ENCODE measurements around the gene AGAP1. TPM values are rescaled to one million over a fixed set of nuclear protein-coding genes. Genes with fewer than 3 reads are reported as not detected.
A peak's percentile ranks its signal among the peaks of the same experiment; 100 is the strongest.

AGAP1 gene
- total RNA-seq, 1 donor from 2014 or later = 39.0 TPM

GRCh38 chr2:236128321-236128720 is 634.5 kb downstream of the AGAP1 start:
- no peak for DNase-seq (ENCODE audit: low spot score)
- TF ChIP-seq, protein P1, sequence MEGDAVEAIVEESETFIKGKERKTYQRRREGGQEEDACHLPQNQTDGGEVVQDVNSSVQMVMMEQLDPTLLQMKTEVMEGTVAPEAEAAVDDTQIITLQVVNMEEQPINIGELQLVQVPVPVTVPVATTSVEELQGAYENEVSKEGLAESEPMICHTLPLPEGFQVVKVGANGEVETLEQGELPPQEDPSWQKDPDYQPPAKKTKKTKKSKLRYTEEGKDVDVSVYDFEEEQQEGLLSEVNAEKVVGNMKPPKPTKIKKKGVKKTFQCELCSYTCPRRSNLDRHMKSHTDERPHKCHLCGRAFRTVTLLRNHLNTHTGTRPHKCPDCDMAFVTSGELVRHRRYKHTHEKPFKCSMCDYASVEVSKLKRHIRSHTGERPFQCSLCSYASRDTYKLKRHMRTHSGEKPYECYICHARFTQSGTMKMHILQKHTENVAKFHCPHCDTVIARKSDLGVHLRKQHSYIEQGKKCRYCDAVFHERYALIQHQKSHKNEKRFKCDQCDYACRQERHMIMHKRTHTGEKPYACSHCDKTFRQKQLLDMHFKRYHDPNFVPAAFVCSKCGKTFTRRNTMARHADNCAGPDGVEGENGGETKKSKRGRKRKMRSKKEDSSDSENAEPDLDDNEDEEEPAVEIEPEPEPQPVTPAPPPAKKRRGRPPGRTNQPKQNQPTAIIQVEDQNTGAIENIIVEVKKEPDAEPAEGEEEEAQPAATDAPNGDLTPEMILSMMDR (IDR thresholded peaks at IDR 0.05) = no peak
- Mint-ChIP-seq H3K4me3 (ENCODE audit: unreplicated experiment) (no peak overlapping the region), H3K4me1 (ENCODE audit: low read depth) (no peaks in the 10 kb centered on the region), H3K27me3 (ENCODE audit: low read depth) (no peaks in the 10 kb centered on the region), H3K9me3 (ENCODE audit: low read depth) (no peaks in the 10 kb centered on the region), H3K27ac (ENCODE audit: unreplicated experiment) (no peak overlapping the region), H3K36me3 (ENCODE audit: low read depth) (peaks cover 9% of the 10 kb centered on the region)

GRCh38 chr2:236129935-236130334 is 636.1 kb downstream of the AGAP1 start:
- H3K4me1 Mint-ChIP-seq (ENCODE audit: low read depth) = no peaks in the 10 kb centered on the region
- H3K27ac Mint-ChIP-seq (ENCODE audit: unreplicated experiment) = no peak overlapping the region
- DNase-seq (ENCODE audit: low spot score) = no peak
- no peak overlapping the region for H3K4me3 Mint-ChIP-seq (ENCODE audit: unreplicated experiment)
- H3K27me3 Mint-ChIP-seq (ENCODE audit: low read depth) = no peaks in the 10 kb centered on the region
- H3K9me3 Mint-ChIP-seq (ENCODE audit: low read depth) = no peaks in the 10 kb centered on the region
- TF ChIP-seq, protein P1 (IDR thresholded peaks at IDR 0.05) = no peak
- H3K36me3 Mint-ChIP-seq (ENCODE audit: low read depth) = peaks cover 5% of the 10 kb centered on the region

- H3K27ac Mint-ChIP-seq (ENCODE audit: unreplicated experiment) = no peak overlapping the region
- H3K36me3 Mint-ChIP-seq (ENCODE audit: low read depth) = peaks cover 1% of the 10 kb centered on the region
- no peaks in the 10 kb centered on the region for H3K27me3 Mint-ChIP-seq (ENCODE audit: low read depth)
- H3K9me3 Mint-ChIP-seq (ENCODE audit: low read depth) = no peaks in the 10 kb centered on the region
- no peak for DNase-seq (ENCODE audit: low spot score)
- TF ChIP-seq, protein P1 (IDR thresholded peaks at IDR 0.05) = no peak
- no peaks in the 10 kb centered on the region for H3K4me1 Mint-ChIP-seq (ENCODE audit: low read depth)
- H3K4me3 Mint-ChIP-seq (ENCODE audit: unreplicated experiment) = no peak overlapping the region
These were observed 636.6 kb downstream of the AGAP1 start for GRCh38 chr2:236130349-236130998.

- H3K27ac Mint-ChIP-seq (ENCODE audit: unreplicated experiment) = no peak overlapping the region
- no peak for DNase-seq (ENCODE audit: low spot score)
- H3K4me3 Mint-ChIP-seq (ENCODE audit: unreplicated experiment) = no peak overlapping the region
- H3K9me3 Mint-ChIP-seq (ENCODE audit: low read depth) = no peaks in the 10 kb centered on the region
- TF ChIP-seq, protein P1 (IDR thresholded peaks at IDR 0.05) = no peak
- no peaks in the 10 kb centered on the region for H3K27me3 Mint-ChIP-seq (ENCODE audit: low read depth)
- H3K4me1 Mint-ChIP-seq (ENCODE audit: low read depth) = no peaks in the 10 kb centered on the region
- H3K36me3 Mint-ChIP-seq (ENCODE audit: low read depth) = peaks cover 1% of the 10 kb centered on the region
These were observed 637.3 kb downstream of the AGAP1 start for GRCh38 chr2:236131073-236131692.

DNA sequence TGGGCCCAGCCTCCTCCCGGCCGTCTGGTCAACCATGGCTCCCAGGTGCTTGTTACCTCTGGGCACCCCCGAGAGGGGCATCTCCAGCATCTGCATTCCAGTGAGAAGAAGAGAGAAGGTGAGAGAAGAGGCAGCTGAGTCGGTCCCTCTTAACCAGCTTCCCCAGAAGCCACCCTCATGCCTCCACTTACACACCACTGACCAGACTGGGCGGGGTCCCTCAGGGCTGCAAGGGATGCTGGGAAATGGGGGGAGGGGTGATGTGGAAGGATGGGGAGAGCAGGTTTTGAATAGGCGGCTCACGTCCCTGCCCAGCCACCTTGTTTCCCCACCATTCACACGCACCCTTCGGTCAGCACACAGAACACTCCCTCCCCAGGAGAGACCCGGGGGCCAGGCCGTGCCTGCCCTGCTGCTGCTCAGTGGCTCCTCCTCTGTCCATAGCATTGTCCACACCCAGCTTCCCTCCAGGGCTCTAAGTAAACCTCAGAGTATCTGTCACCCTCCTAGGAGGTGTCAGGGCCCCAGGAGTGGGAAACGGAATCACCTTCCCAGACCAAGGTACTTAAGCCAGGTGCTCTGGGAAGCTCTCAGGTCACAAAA is 639.7 kb downstream of the AGAP1 start:
- no peak for DNase-seq (ENCODE audit: low spot score)
- H3K9me3 Mint-ChIP-seq (ENCODE audit: low read depth) = no peaks in the 10 kb centered on the region
- H3K27ac Mint-ChIP-seq (ENCODE audit: unreplicated experiment) = no peak overlapping the region
- no peaks in the 10 kb centered on the region for H3K4me1 Mint-ChIP-seq (ENCODE audit: low read depth)
- TF ChIP-seq, protein P1 (IDR thresholded peaks at IDR 0.05) = peak; percentile 11
- no peak overlapping the region for H3K4me3 Mint-ChIP-seq (ENCODE audit: unreplicated experiment)
- no peaks in the 10 kb centered on the region for H3K27me3 Mint-ChIP-seq (ENCODE audit: low read depth)
- H3K36me3 Mint-ChIP-seq (ENCODE audit: low read depth) = peaks cover 1% of the 10 kb centered on the region
